Activated CD8-positive, alpha-beta T cell treated with anti-CD3 and anti-CD28 coated beads for 36 hours (primary cell): Measurements from ENCODE around the gene FOXP1. TPM values are rescaled to one million over a fixed set of nuclear protein-coding genes. Genes with fewer than 3 reads are reported as not detected.

Experiments used
- ATAC-seq: fragments of 200-7000 bp; cut with Tn5 transposase; one replicate; pipeline ENCODE4 v1.10.0; 2021; ENCODE audit warnings: mild to moderate bottlenecking, moderate library complexity
- CTCF ChIA-PET: fragments of 350-600 bp; sonication (Branson Sonifier 250); formaldehyde crosslinking; loops from one replicate; lab custom pipeline; 2021; ENCODE audit warnings: antibody characterized with exemption; lab: Charles Lee
- POLR2A ChIA-PET: fragments of 350-600 bp; sonication (Branson Sonifier 250); formaldehyde crosslinking; loops from one replicate; lab custom pipeline; 2021; ENCODE audit warnings: antibody characterized with exemption; lab: Charles Lee
- DNase-seq: peaks from one replicate; pipeline ENCODE4 v3.0.0-alpha.2; 2020
- H3K27ac Mint-ChIP-seq: one replicate; pipeline ENCODE4 v1.8.0; 2021; ENCODE audit warnings: mild to moderate bottlenecking, mixed read lengths
- H3K27me3 Mint-ChIP-seq: one replicate; pipeline ENCODE4 v1.8.0; 2021; ENCODE audit warnings: mixed read lengths
- H3K36me3 Mint-ChIP-seq: one replicate; pipeline ENCODE4 v1.8.0; 2021; ENCODE audit warnings: low read depth, mixed read lengths
- H3K4me1 Mint-ChIP-seq: one replicate; pipeline ENCODE4 v1.8.0; 2021; ENCODE audit warnings: low read depth, mixed read lengths
- H3K4me3 Mint-ChIP-seq: one replicate; pipeline ENCODE4 v1.8.0; 2021; ENCODE audit warnings: mild to moderate bottlenecking, moderate library complexity, mixed read lengths
- H3K9me3 Mint-ChIP-seq: one replicate; pipeline ENCODE4 v1.8.0; 2021; ENCODE audit warnings: mixed read lengths
- CTCF ChIP-seq: fragments of 200-600 bp; IDR thresholded peaks from one replicate; pipeline ENCODE4 v1.8.0; 2022; ENCODE audit warnings: antibody characterized with exemption, mild to moderate bottlenecking
- intact Hi-C: fragments of 100-400 bp; cut with micrococcal nuclease; formaldehyde crosslinking; loops from one replicate; pipeline ENCODE4 v1.10.0; 2022
- total RNA-seq, 2 experiments: library from RNA; stranded (reverse); gene quantifications; one replicate each; pipeline ENCODE4 v1.2.3, GENCODE V29; 2021

FOXP1 gene
- total RNA-seq, 2 experiments from 2014 or later, result 145 to 153 TPM

DNA sequence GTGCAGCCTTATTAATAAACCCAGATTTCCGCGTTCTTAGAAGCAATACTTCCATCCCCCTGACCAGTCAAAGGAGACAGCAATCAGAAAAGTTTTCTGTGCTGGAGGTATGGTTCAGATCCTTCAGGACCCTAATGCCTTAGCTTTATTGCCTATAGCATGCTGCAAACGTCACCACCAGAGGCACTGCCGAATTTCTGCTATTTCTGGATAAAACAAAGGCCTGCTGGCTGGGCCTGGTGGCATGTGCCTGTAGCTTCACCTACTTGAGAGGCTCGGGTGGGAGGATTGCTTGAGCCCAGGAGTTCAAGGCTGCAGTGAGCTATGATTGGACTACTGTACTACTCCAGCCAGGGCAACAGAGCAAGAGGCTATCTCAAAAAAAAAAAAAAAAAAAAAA lies 407.2 kb downstream of the FOXP1 start:
- Mint-ChIP-seq H3K27ac (no peak overlapping the region), H3K4me3 (no peak overlapping the region), H3K36me3 (peaks cover 56% of the 10 kb centered on the region), H3K4me1 (peaks cover 44% of the 10 kb centered on the region), H3K27me3 (no peaks in the 10 kb centered on the region), H3K9me3 (no peaks in the 10 kb centered on the region)
- ChIA-PET CTCF (interaction anchor here (1.2 to 1.3 kb wide), 2 partner anchors 9 to 12 kb away, joined by 3 to 4 read pairs; no protein-coding TSS in a partner anchor), POLR2A (interaction anchor here (0.6 to 1.0 kb wide), 3 partner anchors 10 to 50 kb away, joined by 3 read pairs; no protein-coding TSS in a partner anchor)
- intact Hi-C loops, result no loop called here
- no peak for TF ChIP-seq CTCF
- DNase-seq (no peak), ATAC-seq (no peak)

GRCh38 chr3:71175691-71176365 lies 407.7 kb downstream of the FOXP1 start:
- peaks cover 42% of the 10 kb centered on the region for H3K4me1 Mint-ChIP-seq
- peaks cover 56% of the 10 kb centered on the region for H3K36me3 Mint-ChIP-seq
- no peak for DNase-seq
- H3K27ac Mint-ChIP-seq, result no peak overlapping the region
- ATAC-seq, result no peak
- no peak for TF ChIP-seq CTCF
- H3K9me3 Mint-ChIP-seq, result no peaks in the 10 kb centered on the region
- no peak overlapping the region for H3K4me3 Mint-ChIP-seq
- H3K27me3 Mint-ChIP-seq, result no peaks in the 10 kb centered on the region
- POLR2A ChIA-PET, result interaction anchor here (0.9 to 1.0 kb wide), 2 partner anchors 10 to 14 kb away, joined by 3 read pairs; no protein-coding TSS in a partner anchor
- CTCF ChIA-PET, result interaction anchor here (0.9 to 1.2 kb wide), 3 partner anchors 9 to 49 kb away, joined by 3 to 4 read pairs (median 3); no protein-coding TSS in a partner anchor
- intact Hi-C loops, result no loop called here

DNA sequence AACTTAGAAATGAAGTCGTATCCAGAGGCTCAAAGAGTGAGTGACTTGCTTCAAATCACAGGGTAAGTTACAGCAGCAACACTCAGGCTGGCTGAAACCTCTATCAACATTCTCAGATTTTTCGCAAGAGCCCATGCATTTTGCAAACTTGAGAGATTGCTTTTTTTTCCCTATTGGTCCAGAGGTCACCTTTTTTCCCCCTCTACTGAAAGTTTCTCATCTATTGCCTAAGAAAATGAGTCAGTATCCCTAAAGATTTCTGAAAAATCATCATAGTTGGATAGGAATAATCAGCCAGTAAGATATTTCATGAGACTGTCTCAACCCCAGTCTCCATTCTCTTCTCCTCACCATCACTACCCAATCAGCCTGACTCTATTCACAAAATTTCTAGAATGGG lies 410.6 kb downstream of the FOXP1 start:
- ATAC-seq (no peak), DNase-seq (no peak)
- no peak for TF ChIP-seq CTCF
- Mint-ChIP-seq H3K4me1 (peaks cover 60% of the 10 kb centered on the region), H3K9me3 (no peaks in the 10 kb centered on the region), H3K36me3 (peaks cover 53% of the 10 kb centered on the region), H3K27me3 (no peaks in the 10 kb centered on the region), H3K27ac (peak overlapping the region; percentile 1), H3K4me3 (no peak overlapping the region)
- CTCF ChIA-PET, result interaction anchor here (0.9 kb wide), 1 partner anchor 117 kb away, joined by 3 read pairs; no protein-coding TSS in a partner anchor
- intact Hi-C loops, result no loop called here
- POLR2A ChIA-PET, result interaction anchor here (1.0 kb wide), 1 partner anchor 13 kb away, joined by 3 read pairs; no protein-coding TSS in a partner anchor

DNA sequence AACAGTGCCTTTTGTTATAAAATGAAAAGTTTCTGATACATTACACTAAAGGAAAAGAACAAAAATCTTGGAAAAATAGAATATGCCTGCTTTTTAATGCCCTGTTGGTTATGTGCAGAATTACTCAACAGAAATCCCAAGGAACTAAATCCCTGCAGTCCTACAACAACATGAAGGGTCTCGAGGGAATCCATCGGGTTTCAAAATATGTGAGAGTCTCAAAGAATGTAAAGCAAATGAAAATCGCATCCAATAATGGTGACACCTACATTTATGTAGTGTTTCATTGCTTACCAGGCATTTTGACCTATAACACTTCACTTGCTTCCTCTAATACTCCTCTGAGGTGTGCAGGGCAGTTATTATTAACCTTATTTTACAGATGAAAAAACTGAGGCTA lies 411.3 kb downstream of the FOXP1 start:
- POLR2A ChIA-PET, result no interaction called here
- no peak for TF ChIP-seq CTCF
- H3K36me3 Mint-ChIP-seq, result peaks cover 54% of the 10 kb centered on the region
- DNase-seq (no peak), ATAC-seq (no peak)
- intact Hi-C loops, result no loop called here
- H3K27me3 Mint-ChIP-seq, result no peaks in the 10 kb centered on the region
- H3K9me3 Mint-ChIP-seq, result no peaks in the 10 kb centered on the region
- H3K4me1 Mint-ChIP-seq, result peaks cover 61% of the 10 kb centered on the region
- H3K27ac Mint-ChIP-seq, result no peak overlapping the region
- CTCF ChIA-PET, result no interaction called here
- no peak overlapping the region for H3K4me3 Mint-ChIP-seq

DNA sequence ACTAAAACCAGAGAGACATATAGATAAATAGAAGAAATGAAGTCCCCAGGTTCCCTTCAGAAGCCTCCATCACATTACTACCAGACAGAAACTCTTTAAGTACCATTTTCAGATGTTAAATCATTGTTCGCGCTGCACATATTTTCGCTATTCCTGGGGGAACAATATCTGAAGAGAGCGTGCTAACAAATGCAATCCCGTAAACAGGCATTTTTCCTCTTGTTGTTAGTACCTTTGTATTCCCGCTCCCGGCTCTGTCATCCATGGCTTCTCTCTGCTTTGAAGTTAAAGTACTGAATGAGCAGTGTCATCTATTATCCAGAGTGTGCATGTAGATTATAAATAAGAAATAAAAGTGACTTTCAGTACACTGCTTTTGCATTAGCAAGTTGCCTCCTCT lies 412.3 kb downstream of the FOXP1 start:
- intact Hi-C loops, result no loop called here
- DNase-seq, result no peak
- POLR2A ChIA-PET, result no interaction called here
- no peak for TF ChIP-seq CTCF
- Mint-ChIP-seq H3K9me3 (peaks cover 2% of the 10 kb centered on the region), H3K27me3 (no peaks in the 10 kb centered on the region), H3K4me3 (no peak overlapping the region), H3K36me3 (peaks cover 61% of the 10 kb centered on the region), H3K4me1 (peaks cover 59% of the 10 kb centered on the region), H3K27ac (peak overlapping the region; percentile 22)
- CTCF ChIA-PET, result no interaction called here
- no peak for ATAC-seq
